ENCODE data around the gene ATP6V1A. TPM values are rescaled to one million over a fixed set of nuclear protein-coding genes. Genes with fewer than 3 reads are reported as not detected.

Gene ATP6V1A
- total RNA-seq, 1 experiment from 2014 or later = 73.4 TPM

DNA sequence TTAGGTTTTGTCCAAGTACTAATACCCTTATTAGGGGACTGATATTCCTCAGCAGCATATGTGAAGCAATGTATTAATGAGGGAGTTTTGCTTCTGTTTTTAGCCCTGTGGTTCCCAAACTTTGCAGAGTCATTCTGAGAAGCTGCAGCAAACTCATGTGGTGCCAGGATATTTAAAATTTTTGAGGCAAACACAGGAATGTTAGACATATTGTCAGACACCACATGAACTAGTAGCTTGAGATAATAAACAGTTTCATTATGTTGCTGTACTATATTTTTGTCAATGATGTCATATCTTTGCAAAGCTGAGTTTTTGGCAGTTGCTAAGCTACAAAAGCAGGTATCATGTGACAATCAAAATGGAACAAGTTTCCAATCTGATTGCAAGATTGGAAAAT is 36.6 kb downstream of the ATP6V1A start:
- no peak for DNase-seq
- H3K14ac ChIP-seq (ENCODE audit: insufficient read depth, low read length) = no peak overlapping the region
- H4K91ac ChIP-seq (ENCODE audit: insufficient read length, low read depth, low read length) = no peak overlapping the region
- H3K23ac ChIP-seq (ENCODE audit: insufficient read length, low read depth, low read length) = no peak overlapping the region
- H3K23me2 ChIP-seq (ENCODE audit: insufficient read length, low read depth, low read length, poor library complexity, severe bottlenecking) = no peaks in the 10 kb centered on the region
- no peak overlapping the region for H3K9ac ChIP-seq (ENCODE audit: extremely low read depth, insufficient read length, low read length)
- TF ChIP-seq, protein P1, sequence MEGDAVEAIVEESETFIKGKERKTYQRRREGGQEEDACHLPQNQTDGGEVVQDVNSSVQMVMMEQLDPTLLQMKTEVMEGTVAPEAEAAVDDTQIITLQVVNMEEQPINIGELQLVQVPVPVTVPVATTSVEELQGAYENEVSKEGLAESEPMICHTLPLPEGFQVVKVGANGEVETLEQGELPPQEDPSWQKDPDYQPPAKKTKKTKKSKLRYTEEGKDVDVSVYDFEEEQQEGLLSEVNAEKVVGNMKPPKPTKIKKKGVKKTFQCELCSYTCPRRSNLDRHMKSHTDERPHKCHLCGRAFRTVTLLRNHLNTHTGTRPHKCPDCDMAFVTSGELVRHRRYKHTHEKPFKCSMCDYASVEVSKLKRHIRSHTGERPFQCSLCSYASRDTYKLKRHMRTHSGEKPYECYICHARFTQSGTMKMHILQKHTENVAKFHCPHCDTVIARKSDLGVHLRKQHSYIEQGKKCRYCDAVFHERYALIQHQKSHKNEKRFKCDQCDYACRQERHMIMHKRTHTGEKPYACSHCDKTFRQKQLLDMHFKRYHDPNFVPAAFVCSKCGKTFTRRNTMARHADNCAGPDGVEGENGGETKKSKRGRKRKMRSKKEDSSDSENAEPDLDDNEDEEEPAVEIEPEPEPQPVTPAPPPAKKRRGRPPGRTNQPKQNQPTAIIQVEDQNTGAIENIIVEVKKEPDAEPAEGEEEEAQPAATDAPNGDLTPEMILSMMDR (conservative IDR thresholded peaks at IDR 0.05) = no peak
- no peak overlapping the region for H3T11ph ChIP-seq (ENCODE audit: low read length)
- H3K4ac ChIP-seq (ENCODE audit: low read depth, low read length) = no peak overlapping the region
- no peak overlapping the region for H2BK5ac ChIP-seq (ENCODE audit: insufficient read length, low read length)
- peaks cover 4 to 18% (median 9%) of the 10 kb centered on the region in 3 experiments; a peak in 6 of 7 replicates for H3K36me3 Mint-ChIP-seq (ENCODE audit: insufficient read depth in 1 of 3, low read depth in 3 of 3)
- no peak overlapping the region for H3K27ac Mint-ChIP-seq
- no peaks in the 10 kb centered on the region for H3K79me1 ChIP-seq (ENCODE audit: insufficient read depth, low read depth, low read length, poor library complexity, severe bottlenecking)
- H4K5ac ChIP-seq (ENCODE audit: insufficient read length, low read depth, low read length) = no peak overlapping the region
- H2BK120ac ChIP-seq (ENCODE audit: low read depth, low read length, poor library complexity, severe bottlenecking) = no peak overlapping the region
- no peak overlapping the region for H2AK5ac ChIP-seq (ENCODE audit: insufficient read length, low read length)
- H4K8ac ChIP-seq (replicated peaks; ENCODE audit: insufficient read length, low read depth, low read length) = no peak overlapping the region
- H3K4me1 Mint-ChIP-seq = peaks cover 3 to 9% of the 10 kb centered on the region in 2 experiments; a peak in 3 of 4 replicates
- H2AFZ ChIP-seq (ENCODE audit: low read length) = no peak overlapping the region
- no peak overlapping the region for H3K4me3 Mint-ChIP-seq
- no peak overlapping the region for H3K4me2 ChIP-seq (ENCODE audit: insufficient read depth, insufficient read length, low read length)
- no peaks in the 10 kb centered on the region for H3K27me3 ChIP-seq (ENCODE audit: insufficient read depth, low read length)
- no peak overlapping the region for H2BK12ac ChIP-seq (ENCODE audit: insufficient read length, low read depth, low read length)
- H3K9me3 ChIP-seq (ENCODE audit: control insufficient read depth, low read depth, low read length) = no peaks in the 10 kb centered on the region
- H3K18ac ChIP-seq (ENCODE audit: insufficient read length, low read depth, low read length) = no peak overlapping the region
- H3K79me2 ChIP-seq (ENCODE audit: insufficient read depth, low read length) = no peaks in the 10 kb centered on the region
- no peak overlapping the region for H3K56ac ChIP-seq (ENCODE audit: insufficient read length, low read depth, low read length)
- H4K20me1 ChIP-seq (ENCODE audit: control insufficient read depth, insufficient read depth, insufficient read length) = no peaks in the 10 kb centered on the region
- no peak overlapping the region for H2BK15ac ChIP-seq (ENCODE audit: low read depth, low read length)
- H3K9me3 Mint-ChIP-seq = no peaks in the 10 kb centered on the region
- peak overlapping the region; percentile 45 for H2BK20ac ChIP-seq (ENCODE audit: low read depth, low read length, poor library complexity, severe bottlenecking)
- H3K4me1 ChIP-seq (ENCODE audit: insufficient read depth, low read length) = peaks cover 3% of the 10 kb centered on the region; the same call in 1 of the 2 replicates
- no peaks in the 10 kb centered on the region for H3K27me3 Mint-ChIP-seq (ENCODE audit: low read depth)
- no peak overlapping the region for H3K27ac ChIP-seq (ENCODE audit: insufficient read length, low read depth, low read length)
